GM19452 (cell line): ENCODE measurements around the gene ALOX5.
"Not testable (repeated sequence)": the region's sequence is repeated elsewhere in the genome, so short reads cannot be mapped to it uniquely, and the experiment has no call there.

Experiments
- ATAC-seq: cut with Tn5 transposase; IDR thresholded peaks from one replicate; pipeline ENCODE4 v1.9.1; 2021; ENCODE audit not compliant: unreplicated experiment

Gene ALOX5

GRCh38 chr10:45404087-45404769, 30.2 kb downstream of the ALOX5 start:
- ATAC-seq: no peak

DNA sequence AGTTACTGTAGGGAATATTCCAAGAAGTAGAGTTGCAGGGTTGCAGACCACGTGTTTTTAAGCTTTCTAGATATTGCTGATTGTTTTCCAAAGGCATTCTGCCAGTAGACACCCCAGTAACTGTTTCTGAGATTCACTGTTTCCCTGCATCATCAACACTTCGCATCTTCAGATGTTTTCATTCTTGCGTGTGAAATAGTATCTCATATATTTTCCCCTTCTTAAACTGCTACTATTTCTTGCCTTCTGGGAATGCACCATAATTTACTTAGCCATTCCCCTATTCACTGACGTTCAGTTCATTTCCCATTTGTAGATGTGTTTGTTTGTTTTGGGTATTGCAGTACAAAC, 30.7 kb downstream of the ALOX5 start:
- no peak for ATAC-seq

- ATAC-seq: no peak
These were observed 33.5 kb downstream of the ALOX5 start for GRCh38 chr10:45407542-45407941.

DNA sequence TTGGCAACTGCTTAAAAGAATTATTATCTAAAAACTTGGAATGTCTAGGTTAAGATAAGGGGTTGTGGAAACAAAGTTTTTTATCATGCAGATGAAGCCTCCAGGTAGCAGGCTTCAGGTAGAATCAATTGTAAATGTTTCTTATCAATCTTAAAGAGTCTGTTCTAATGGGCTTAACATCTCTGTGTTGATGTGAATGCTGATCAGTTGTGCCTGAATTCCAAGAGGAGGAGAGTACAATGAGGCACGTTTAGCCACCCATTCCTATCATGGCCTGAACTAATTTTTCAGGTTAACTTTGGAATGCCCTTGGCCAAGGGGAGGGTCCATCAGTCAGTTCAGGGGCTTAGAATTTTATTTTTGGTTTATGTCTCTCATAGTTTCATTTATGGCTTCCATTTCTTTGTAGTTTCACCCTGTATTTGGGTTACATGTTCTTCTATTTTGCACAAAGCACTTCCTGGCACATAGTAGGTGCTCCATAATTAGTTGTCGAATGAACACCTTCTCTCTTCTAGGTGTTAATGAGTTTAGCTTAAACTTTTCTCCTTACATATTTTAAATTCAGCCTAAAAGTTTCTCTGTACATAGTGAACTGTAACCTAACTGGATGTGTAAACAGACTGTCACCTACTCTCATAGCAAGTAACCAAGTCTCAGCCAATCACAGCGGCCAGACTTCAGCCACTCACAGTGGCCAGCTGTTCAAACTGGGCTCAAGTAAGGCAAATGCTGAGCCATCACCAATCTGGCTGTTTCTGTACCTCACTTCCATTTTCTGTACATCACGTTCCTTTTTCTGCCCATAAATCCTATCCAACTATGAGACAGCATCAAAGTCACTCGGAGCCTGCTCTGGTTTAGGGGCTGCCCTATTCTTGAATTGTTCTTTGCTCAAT, 34.7 kb downstream of the ALOX5 start:
- no peak for ATAC-seq

- not testable (repeated sequence) for ATAC-seq
These were observed 35.3 kb downstream of the ALOX5 start for GRCh38 chr10:45409347-45409746.

DNA sequence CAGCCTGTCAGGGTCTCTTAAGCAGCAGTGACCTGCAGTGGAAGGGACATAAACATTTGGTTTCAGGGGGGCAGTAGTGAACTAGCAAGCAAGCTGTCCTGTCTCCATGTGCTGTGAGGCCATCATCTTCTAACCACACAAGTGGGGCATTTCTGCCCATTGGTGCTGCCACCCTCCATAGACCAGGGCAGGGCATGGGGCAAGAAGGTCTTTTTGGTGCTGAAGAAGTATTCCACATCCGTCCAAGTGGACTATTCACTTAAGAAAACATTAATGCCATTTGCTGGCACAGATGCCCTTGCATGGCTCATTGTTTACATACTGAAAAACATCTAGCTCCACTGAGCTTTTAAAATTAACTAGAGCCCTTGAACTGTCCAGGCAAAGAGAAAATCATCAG, 35.8 kb downstream of the ALOX5 start:
- no peak for ATAC-seq

- ATAC-seq: no peak
These were observed 36.4 kb downstream of the ALOX5 start for GRCh38 chr10:45410489-45410806.

- ATAC-seq: no peak
These were observed 37.0 kb downstream of the ALOX5 start for GRCh38 chr10:45410807-45411606.

GRCh38 chr10:45411607-45411940, 37.6 kb downstream of the ALOX5 start:
- no peak for ATAC-seq

DNA sequence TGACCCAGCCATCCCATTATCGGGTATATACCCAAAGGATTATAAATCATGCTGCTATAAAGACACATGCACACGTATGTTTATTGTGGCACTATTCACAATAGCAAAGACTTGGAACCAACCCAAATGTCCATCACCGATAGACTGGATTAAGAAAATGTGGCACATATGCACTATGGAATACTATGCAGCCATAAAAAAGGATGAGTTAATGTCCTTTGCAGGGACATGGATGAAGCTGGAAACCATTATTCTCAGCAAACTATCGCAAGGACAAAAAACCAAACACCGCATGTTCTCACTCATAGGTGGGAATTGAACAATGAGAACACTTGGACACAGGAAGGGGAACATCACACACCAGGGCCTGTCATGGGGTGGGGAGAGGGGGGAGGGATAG, 41.0 kb downstream of the ALOX5 start:
- not testable (repeated sequence) for ATAC-seq

GRCh38 chr10:45416603-45417002, 42.6 kb downstream of the ALOX5 start:
- ATAC-seq: no peak

GRCh38 chr10:45417746-45418145, 43.7 kb downstream of the ALOX5 start:
- no peak for ATAC-seq

GRCh38 chr10:45418417-45418848, 44.4 kb downstream of the ALOX5 start:
- ATAC-seq: no peak

DNA sequence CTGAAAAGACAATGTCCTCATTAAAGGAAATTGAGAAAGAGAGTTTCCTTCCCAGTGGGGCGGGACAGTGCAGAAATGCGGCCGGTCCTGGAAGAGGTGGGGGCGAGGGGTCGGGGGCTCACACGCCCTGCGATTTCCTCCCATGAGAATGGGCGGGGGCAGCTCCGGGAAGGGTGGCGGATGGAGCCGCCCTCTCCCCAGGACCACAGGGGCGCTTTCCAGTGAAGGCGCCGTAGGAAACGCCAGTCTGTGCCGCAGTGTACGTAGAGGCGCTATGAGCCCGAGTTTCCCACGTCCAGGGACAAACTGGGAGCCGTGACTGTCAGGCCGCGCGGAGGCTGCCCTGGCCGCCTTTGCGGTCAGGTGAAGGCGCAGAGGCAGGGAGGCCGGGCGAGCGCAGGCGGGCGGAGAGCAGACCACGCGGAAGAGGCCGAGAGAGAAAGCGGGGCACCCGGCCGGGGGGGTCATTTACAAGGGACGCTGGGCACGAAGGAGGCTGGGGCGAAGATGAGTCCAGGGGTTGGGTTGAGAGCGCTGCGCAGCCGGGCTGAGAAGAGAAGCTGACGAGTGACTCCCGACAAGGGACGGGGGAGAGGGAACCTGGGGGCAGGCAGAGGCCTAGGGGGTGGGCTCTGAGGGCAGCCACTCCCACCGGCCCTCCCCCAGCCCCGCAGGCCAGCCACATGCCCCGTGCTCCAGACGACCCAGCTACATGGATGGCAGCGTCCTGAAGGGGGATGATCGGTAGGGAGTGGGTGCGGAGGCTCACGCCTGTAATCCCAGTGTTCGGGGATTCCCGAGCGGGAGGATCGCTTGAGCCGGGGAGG, 45.0 kb downstream of the ALOX5 start:
- ATAC-seq: peak; percentile 49

GRCh38 chr10:45419676-45420025, 45.6 kb downstream of the ALOX5 start:
- ATAC-seq: no peak

DNA sequence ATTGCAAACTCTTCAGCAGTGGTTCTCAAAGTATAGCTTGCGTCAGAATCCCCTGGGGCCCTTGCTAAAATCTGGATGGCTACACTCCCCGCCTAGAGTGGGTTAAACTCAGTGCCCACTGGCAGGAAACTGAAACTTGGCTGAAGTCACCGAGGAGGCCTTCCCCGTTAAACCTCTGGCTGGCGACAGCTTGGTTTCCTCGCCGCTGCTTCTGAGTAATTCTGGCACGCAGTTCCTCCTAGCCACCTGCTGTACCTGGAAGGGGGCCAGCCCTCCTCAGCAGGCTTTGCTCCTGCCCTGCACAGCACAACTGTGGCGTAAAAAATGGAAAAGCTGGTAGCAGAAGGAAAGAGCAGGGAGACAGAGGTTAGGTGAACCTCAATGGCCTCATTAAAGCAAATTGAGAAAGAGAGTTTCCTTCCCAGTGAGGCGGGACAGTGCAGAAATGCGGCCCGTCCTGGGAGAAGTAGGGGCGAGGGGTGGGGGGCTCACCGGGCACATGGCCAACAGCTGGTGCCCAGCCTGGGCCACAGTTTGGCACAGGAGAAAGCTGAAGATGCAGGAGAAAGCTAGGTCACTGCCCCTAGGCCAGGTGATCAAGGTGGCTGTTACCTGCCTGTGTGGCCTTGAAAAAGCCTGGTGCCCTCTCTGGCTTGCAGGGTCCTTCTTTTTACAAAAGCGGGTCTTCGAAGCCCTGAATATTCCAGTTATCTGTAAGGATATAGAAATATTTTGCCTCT, 46.6 kb downstream of the ALOX5 start:
- peak; percentile 67 for ATAC-seq

- no peak for ATAC-seq
These were observed 47.4 kb downstream of the ALOX5 start for GRCh38 chr10:45421221-45422097.

DNA sequence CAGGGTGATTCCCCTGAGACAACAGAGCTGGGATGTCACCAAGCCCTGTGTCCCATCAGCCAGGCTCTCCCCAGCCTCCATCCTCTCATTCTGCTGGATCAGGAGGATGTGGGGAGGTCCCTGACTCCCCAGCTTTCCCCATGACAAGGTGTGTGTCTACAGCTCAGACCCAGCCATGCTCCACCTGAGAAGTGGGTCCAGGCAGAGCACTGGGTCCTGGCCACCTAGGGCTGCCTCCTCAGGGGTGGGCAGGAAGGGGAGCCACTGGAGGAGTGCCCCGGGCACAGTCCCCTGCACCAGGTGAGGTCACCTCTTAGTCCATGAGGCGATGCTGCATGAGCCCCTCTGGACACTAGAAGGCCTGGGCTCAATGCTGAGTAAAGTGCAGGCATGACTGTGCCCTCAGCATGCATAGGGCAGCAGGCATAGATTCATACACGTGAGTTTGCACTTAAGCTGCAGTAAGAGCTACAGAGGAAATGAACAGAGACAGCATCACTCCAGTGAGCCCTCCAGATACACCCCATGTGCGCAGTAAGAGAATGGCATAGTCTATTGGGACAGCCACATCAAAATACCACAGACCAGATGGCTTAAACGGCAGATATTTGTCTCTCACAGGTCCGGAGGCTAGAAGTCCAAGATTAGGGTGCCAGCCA, 48.3 kb downstream of the ALOX5 start:
- no peak for ATAC-seq
